ENCODE results near the gene APC.

GRCh38 chr5:112794410-112794809 is 56.7 kb downstream of the APC start:
- TF ChIP-seq CTCF (IDR thresholded peaks at IDR 0.05) (no peak), POLR2A (IDR thresholded peaks at IDR 0.05) (no peak)

Measured in body of pancreas (tissue), 4 donors.